H9 (cell line): ENCODE data around the gene TMC2. TPM values are rescaled to one million over a fixed set of nuclear protein-coding genes. Genes with fewer than 3 reads are reported as not detected.

Experiments
- DNase-seq: peaks from one replicate; pipeline ENCODE4 v3.0.0-alpha.2; 2017
- H2AFZ ChIP-seq: one replicate; pipeline ENCODE4 v1.6.1; 2013; ENCODE audit warnings: mild to moderate bottlenecking, low read length, control low read depth, moderate library complexity
- H2AK5ac ChIP-seq: 2 replicates; pipeline ENCODE4 v1.6.1; 2013; ENCODE audit warnings: low read length, control low read depth, mixed read lengths; ENCODE audit not compliant: insufficient read length
- H2BK120ac ChIP-seq: one replicate; pipeline ENCODE4 v1.6.1; 2013; ENCODE audit warnings: low read depth, mild to moderate bottlenecking, low read length, control low read depth, inconsistent platforms; ENCODE audit not compliant: poor library complexity, severe bottlenecking
- H2BK12ac ChIP-seq: 2 replicates; pipeline ENCODE4 v1.6.1; 2013; ENCODE audit warnings: low read length, control low read depth, mixed read lengths, low read depth; ENCODE audit not compliant: insufficient read length
- H2BK15ac ChIP-seq: 2 replicates; pipeline ENCODE4 v1.6.1; 2013; ENCODE audit warnings: low read depth, low read length, control low read depth
- H2BK20ac ChIP-seq: one replicate; pipeline ENCODE4 v1.6.1; 2013; ENCODE audit warnings: low read depth, mild to moderate bottlenecking, low read length, control low read depth, inconsistent platforms; ENCODE audit not compliant: poor library complexity, severe bottlenecking
- H2BK5ac ChIP-seq: 2 replicates; pipeline ENCODE4 v1.6.1; 2013; ENCODE audit warnings: low read length, control low read depth, mixed read lengths; ENCODE audit not compliant: insufficient read length
- H3K14ac ChIP-seq: 2 replicates; pipeline ENCODE4 v1.6.1; 2013; ENCODE audit warnings: low read length, control low read depth; ENCODE audit not compliant: insufficient read depth
- H3K18ac ChIP-seq: 2 replicates; pipeline ENCODE4 v1.6.1; 2013; ENCODE audit warnings: low read depth, mild to moderate bottlenecking, mixed read lengths, low read length, control low read depth; ENCODE audit not compliant: insufficient read length
- H3K23ac ChIP-seq: 2 replicates; pipeline ENCODE4 v1.6.1; 2013; ENCODE audit warnings: low read length, control low read depth, mixed read lengths, low read depth; ENCODE audit not compliant: insufficient read length
- H3K23me2 ChIP-seq: 2 replicates; pipeline ENCODE4 v1.6.1; 2013; ENCODE audit warnings: low read depth, mild to moderate bottlenecking, mixed read lengths, low read length, control low read depth; ENCODE audit not compliant: insufficient read length, poor library complexity, severe bottlenecking
- H3K27ac ChIP-seq: 2 replicates; pipeline ENCODE4 v1.5.1; 2013; ENCODE audit warnings: low read length, control low read depth, mixed read lengths, low read depth; ENCODE audit not compliant: insufficient read length
- H3K27me3 ChIP-seq: 2 replicates; pipeline ENCODE4 v1.6.1; 2013; ENCODE audit warnings: low read length, control low read depth, inconsistent platforms; ENCODE audit not compliant: insufficient read depth
- H3K4ac ChIP-seq: 2 replicates; pipeline ENCODE4 v1.6.1; 2013; ENCODE audit warnings: low read depth, mild to moderate bottlenecking, control low read depth, inconsistent platforms, low read length, moderate library complexity
- H3K4me1 ChIP-seq: 2 replicates; pipeline ENCODE4 v1.6.1; 2013; ENCODE audit warnings: low read length, control low read depth, inconsistent platforms; ENCODE audit not compliant: insufficient read depth
- H3K4me2 ChIP-seq: 2 replicates; pipeline ENCODE4 v1.6.1; 2013; ENCODE audit warnings: low read length, control low read depth, mixed read lengths; ENCODE audit not compliant: insufficient read length, insufficient read depth
- H3K56ac ChIP-seq: 2 replicates; pipeline ENCODE4 v1.6.1; 2013; ENCODE audit warnings: low read depth, mild to moderate bottlenecking, mixed read lengths, low read length, control low read depth; ENCODE audit not compliant: insufficient read length
- H3K79me1 ChIP-seq: 2 replicates; pipeline ENCODE4 v1.6.1; 2013; ENCODE audit warnings: low read depth, mild to moderate bottlenecking, moderate library complexity, low read length, control low read depth, inconsistent platforms; ENCODE audit not compliant: insufficient read depth, poor library complexity, severe bottlenecking
- H3K79me2 ChIP-seq: 2 replicates; pipeline ENCODE4 v1.6.1; 2013; ENCODE audit warnings: low read length, control low read depth, inconsistent platforms; ENCODE audit not compliant: insufficient read depth
- H3K9ac ChIP-seq: 2 replicates; pipeline ENCODE4 v1.6.1; 2013; ENCODE audit warnings: low read length, control low read depth, mixed read lengths; ENCODE audit not compliant: insufficient read length; ENCODE audit errors: extremely low read depth
- H3K9me3 ChIP-seq: one replicate; pipeline ENCODE4 v1.6.1; 2013; ENCODE audit warnings: low read depth, low read length, inconsistent platforms; ENCODE audit not compliant: control insufficient read depth
- H3T11ph ChIP-seq: one replicate; pipeline ENCODE4 v1.6.1; 2013; ENCODE audit warnings: mild to moderate bottlenecking, low read length, control low read depth, inconsistent platforms
- H4K20me1 ChIP-seq: one replicate; pipeline ENCODE4 v1.6.1; 2013; ENCODE audit not compliant: control insufficient read depth, insufficient read length, insufficient read depth
- H4K5ac ChIP-seq: 2 replicates; pipeline ENCODE4 v1.6.1; 2013; ENCODE audit warnings: low read depth, mild to moderate bottlenecking, mixed read lengths, low read length, control low read depth; ENCODE audit not compliant: insufficient read length
- H4K8ac ChIP-seq: replicated peaks from 2 replicates; pipeline ENCODE4 v1.6.1; 2013; ENCODE audit warnings: low read length, control low read depth, mixed read lengths, low read depth; ENCODE audit not compliant: insufficient read length
- H4K91ac ChIP-seq: 2 replicates; pipeline ENCODE4 v1.6.1; 2013; ENCODE audit warnings: low read depth, mild to moderate bottlenecking, moderate library complexity, mixed read lengths, low read length, control low read depth; ENCODE audit not compliant: insufficient read length
- H3K27ac Mint-ChIP-seq, 3 experiments: 2 replicates in 2 of 3; 3 replicates in 1 of 3; pipeline ENCODE4 v1.8.0; 2020 to 2021; ENCODE audit warnings: mixed read lengths in 3 of 3, mild to moderate bottlenecking in 1 of 3, moderate library complexity in 1 of 3
- H3K27me3 Mint-ChIP-seq: 2 replicates; pipeline ENCODE4 v1.8.0; 2021; ENCODE audit warnings: low read depth, mild to moderate bottlenecking, moderate library complexity, mixed read lengths
- H3K36me3 Mint-ChIP-seq, 3 experiments: 2 replicates in 2 of 3; 3 replicates in 1 of 3; pipeline ENCODE4 v1.8.0; 2020 to 2021; ENCODE audit warnings: low read depth in 3 of 3, mixed read lengths in 3 of 3; ENCODE audit not compliant: insufficient read depth in 1 of 3
- H3K4me1 Mint-ChIP-seq, 2 experiments: 2 replicates each; pipeline ENCODE4 v1.8.0; 2020; ENCODE audit warnings: mixed read lengths in 2 of 2
- H3K4me3 Mint-ChIP-seq, 2 experiments: 2 replicates in 1 of 2; 3 replicates in 1 of 2; pipeline ENCODE4 v1.8.0; 2020 to 2021; ENCODE audit warnings: mild to moderate bottlenecking in 2 of 2, mixed read lengths in 2 of 2, moderate library complexity in 1 of 2
- H3K9me3 Mint-ChIP-seq, 2 experiments: 2 replicates in 1 of 2; 3 replicates in 1 of 2; pipeline ENCODE4 v1.8.0; 2020; ENCODE audit warnings: mild to moderate bottlenecking in 2 of 2, mixed read lengths in 2 of 2, moderate library complexity in 1 of 2
- CTCF ChIP-seq: fragments of 200-600 bp; sonication (generic); conservative IDR thresholded peaks from 3 replicates; pipeline ENCODE4 v1.8.0; 2021; ENCODE audit warnings: antibody characterized with exemption, mild to moderate bottlenecking
- WGBS: extraction: QIAGEN DNeasy Blood & Tissue Kit; methylation state at CpG from one replicate; pipeline ENCODE4 v1.1.7; 2013; ENCODE audit warnings: missing lambda C conversion rate, low lambda C conversion rate, mixed read lengths; ENCODE audit not compliant: insufficient read length; ENCODE audit errors: extremely low coverage; 5-methylcytosine and 5-hydroxymethylcytosine counted together
- total RNA-seq: library from RNA; stranded (reverse); gene quantifications from 2 replicates; pipeline ENCODE4 v1.2.1, GENCODE V29; 2021

The TMC2 gene
- total RNA-seq, 1 experiment from 2014 or later = not detected

- Histone ChIP-seq H3K23me2 (no peaks in the 10 kb centered on the region), H3K14ac (no peak overlapping the region), H3K27me3 (no peaks in the 10 kb centered on the region), H4K8ac (no peak overlapping the region), H4K5ac (no peak overlapping the region), H3K4me2 (no peak overlapping the region), H3K79me2 (no peaks in the 10 kb centered on the region), H4K91ac (no peak overlapping the region), H3K18ac (no peak overlapping the region), H2AK5ac (no peak overlapping the region), H2BK20ac (no peak overlapping the region), H3T11ph (no peak overlapping the region), H2BK12ac (no peak overlapping the region), H3K4ac (no peak overlapping the region), H2BK120ac (no peak overlapping the region), H3K79me1 (no peaks in the 10 kb centered on the region), H3K56ac (no peak overlapping the region), H2BK5ac (no peak overlapping the region), H3K9ac (no peak overlapping the region), H2BK15ac (no peak overlapping the region), H3K9me3 (no peaks in the 10 kb centered on the region), H3K27ac (no peak overlapping the region), H2AFZ (no peak overlapping the region), H3K23ac (no peak overlapping the region), H3K4me1 (no peaks in the 10 kb centered on the region), H4K20me1 (no peaks in the 10 kb centered on the region)
- Mint-ChIP-seq H3K4me3 (no peak overlapping the region), H3K27ac (no peak overlapping the region), H3K27me3 (peaks cover 32% of the 10 kb centered on the region), H3K36me3 (no peaks in the 10 kb centered on the region), H3K4me1 (no peaks in the 10 kb centered on the region), H3K9me3 (no peaks in the 10 kb centered on the region)
- DNase-seq = no peak
- no CpG with 5 or more reads among the region's 9 CpGs for WGBS
- no peak for TF ChIP-seq CTCF
Measured at GRCh38 chr20:2640899-2641298, 104.5 kb downstream of the TMC2 start.
